PC-3 (cell line): ENCODE measurements around the gene TMOD3. TPM values are rescaled to one million over a fixed set of nuclear protein-coding genes. Genes with fewer than 3 reads are reported as not detected.

ENCODE experiments used
- ATAC-seq: fragments of 200-7000 bp; cut with Tn5 transposase; 2 replicates; pipeline ENCODE4 v1.9.1; 2020; ENCODE audit warnings: mild to moderate bottlenecking, moderate library complexity
- BruUV-seq: library from RNA; stranded (reverse); fragments of 400-500 nt; replicated peaks from 2 replicates; lab custom pipeline; 2021; lab: Mats Ljungman, UMichigan
- CTCF ChIA-PET: fragments of 300-600 bp; sonication (Branson Sonifier 250); formaldehyde crosslinking; loops from one replicate; lab custom pipeline; 2022; ENCODE audit warnings: antibody characterized with exemption; lab: Charles Lee
- POLR2A ChIA-PET: fragments of 300-600 bp; sonication (Branson Sonifier 250); formaldehyde crosslinking; loops from one replicate; lab custom pipeline; 2022; ENCODE audit warnings: antibody characterized with exemption; ENCODE audit not compliant: unreplicated experiment; lab: Charles Lee
- DNase-seq: peaks from one replicate; pipeline ENCODE4 v3.0.0-alpha.2; 2015
- H2AFZ ChIP-seq: fragments of 300-600 bp; sonication (generic); 2 replicates; pipeline ENCODE4 v1.6.0; 2016; ENCODE audit warnings: antibody characterized with exemption, low read length
- H3F3A ChIP-seq: fragments of 300-600 bp; sonication (generic); one replicate; pipeline ENCODE4 v1.6.0; 2017; ENCODE audit warnings: antibody characterized with exemption, low read length, control low read depth, mild to moderate bottlenecking; ENCODE audit not compliant: unreplicated experiment
- H3K27ac ChIP-seq: fragments of 300-600 bp; sonication (generic); 2 replicates; pipeline ENCODE4 v1.5.1; 2016; ENCODE audit warnings: mild to moderate bottlenecking, low read length
- H3K27me3 ChIP-seq: fragments of 300-600 bp; sonication (generic); 2 replicates; pipeline ENCODE4 v1.6.1; 2016; ENCODE audit warnings: low read length, mixed read lengths
- H3K36me3 ChIP-seq: fragments of 300-600 bp; sonication (generic); 2 replicates; pipeline ENCODE4 v1.6.1; 2016; ENCODE audit warnings: low read depth, mixed run types, low read length, mixed read lengths
- H3K4me1 ChIP-seq: fragments of 300-600 bp; sonication (generic); 2 replicates; pipeline ENCODE4 v1.5.1; 2016; ENCODE audit warnings: low read length; ENCODE audit not compliant: insufficient read depth
- H3K4me2 ChIP-seq: fragments of 300-600 bp; sonication (generic); 2 replicates; pipeline ENCODE4 v1.6.0; 2016; ENCODE audit warnings: low read length
- H3K4me3 ChIP-seq: fragments of 300-600 bp; sonication (generic); 2 replicates; pipeline ENCODE4 v1.5.1; 2016; ENCODE audit warnings: mild to moderate bottlenecking, low read length, mixed read lengths
- H3K79me2 ChIP-seq: fragments of 300-600 bp; sonication (generic); 2 replicates; pipeline ENCODE4 v1.6.1; 2017; ENCODE audit warnings: low read length, mixed read lengths
- H3K9ac ChIP-seq: fragments of 300-600 bp; sonication (generic); 2 replicates; pipeline ENCODE4 v1.6.0; 2016; ENCODE audit warnings: mild to moderate bottlenecking, low read length
- H3K9me2 ChIP-seq: fragments of 300-600 bp; sonication (generic); replicated peaks from 2 replicates; pipeline ENCODE4 v1.6.1; 2016; ENCODE audit warnings: mixed run types, low read length, mixed read lengths
- H3K9me3 ChIP-seq: fragments of 300-600 bp; sonication (generic); 2 replicates; pipeline ENCODE4 v1.6.1; 2016; ENCODE audit warnings: low read length, mixed read lengths
- H4K20me1 ChIP-seq: fragments of 300-600 bp; sonication (generic); 2 replicates; pipeline ENCODE4 v1.6.1; 2016; ENCODE audit warnings: low read length, mixed read lengths
- CTCF ChIP-seq: fragments of 300-600 bp; sonication (generic); conservative IDR thresholded peaks from 2 replicates; pipeline ENCODE4 v1.5.1; 2017; ENCODE audit warnings: antibody characterized with exemption, low read depth, mild to moderate bottlenecking, low read length
- EZH2 ChIP-seq: fragments of 300-600 bp; sonication (generic); IDR thresholded peaks from one replicate; pipeline ENCODE4 v1.6.1; 2017; ENCODE audit warnings: antibody characterized with exemption, mild to moderate bottlenecking, low read length; ENCODE audit not compliant: unreplicated experiment
- EZH2phosphoT487 ChIP-seq: fragments of 300-600 bp; sonication (generic); IDR thresholded peaks from 2 replicates; pipeline ENCODE4 v1.6.1; 2018; ENCODE audit warnings: mild to moderate bottlenecking, antibody characterized with exemption, low read length, borderline replicate concordance
- intact Hi-C: fragments of 100-400 bp; cut with micrococcal nuclease; formaldehyde crosslinking; loops from 2 replicates; pipeline ENCODE4 v1.9.0; 2023
- total RNA-seq: library from RNA; depleted of rRNA; stranded (reverse); fragments of >200 nt; gene quantifications from 2 replicates; pipeline ENCODE4 v1.2.3, GENCODE V29; 2014

The TMOD3 gene
- total RNA-seq, 1 experiment from 2014 or later = 43.9 TPM

- Histone ChIP-seq H3K36me3 (peaks cover 10% of the 10 kb centered on the region), H3K4me2 (0 out of 2 replicates have a peak overlapping the region, but pooled peaks have one; percentile 0), H3K9ac (no peak overlapping the region), H3K79me2 (peaks cover 19% of the 10 kb centered on the region), H3K9me3 (no peaks in the 10 kb centered on the region), H3K9me2 (no peaks in the 10 kb centered on the region), H3K27me3 (no peaks in the 10 kb centered on the region), H4K20me1 (no peaks in the 10 kb centered on the region), H2AFZ (no peak overlapping the region), H3K27ac (0 out of 2 replicates have a peak overlapping the region, but pooled peaks have one; percentile 12), H3K4me3 (no peak overlapping the region), H3F3A (no peaks in the 10 kb centered on the region), H3K4me1 (peaks cover 17% of the 10 kb centered on the region)
- DNase-seq = peak; percentile 22
- intact Hi-C loops = no loop called here
- ATAC-seq = peak; percentile 62
- POLR2A ChIA-PET = interaction anchor here (0.5 kb wide), 1 partner anchor 39 kb away, joined by 3 read pairs; no protein-coding TSS in a partner anchor
- no peak for TF ChIP-seq CTCF
- TF ChIP-seq EZH2phosphoT487 = no peak
- no peak for TF ChIP-seq EZH2
- no TSS peak for BruUV-seq
- CTCF ChIA-PET = interaction anchor here (0.6 to 1.0 kb wide), 2 partner anchors 15 to 17 kb away, joined by 3 to 4 read pairs; no protein-coding TSS in a partner anchor
Observed at GRCh38 chr15:51887887-51888592, 58.6 kb downstream of the TMOD3 start.

- H3K9me3 ChIP-seq = no peaks in the 10 kb centered on the region
- H3K27me3 ChIP-seq = no peaks in the 10 kb centered on the region
- ChIA-PET POLR2A (no interaction called here), CTCF (interaction anchor here (0.7 to 1.0 kb wide), 2 partner anchors 16 to 58 kb away, joined by 3 read pairs; no protein-coding TSS in a partner anchor)
- H2AFZ ChIP-seq = no peak overlapping the region
- H3K27ac ChIP-seq = 0 out of 2 replicates have a peak overlapping the region, but pooled peaks have one; percentile 12
- TF ChIP-seq CTCF (peak; percentile 83), EZH2phosphoT487 (no peak)
- H3F3A ChIP-seq = no peaks in the 10 kb centered on the region
- no peak overlapping the region for H3K9ac ChIP-seq
- H3K36me3 ChIP-seq = peaks cover 10% of the 10 kb centered on the region
- BruUV-seq = no TSS peak
- H3K9me2 ChIP-seq = no peaks in the 10 kb centered on the region
- no peaks in the 10 kb centered on the region for H4K20me1 ChIP-seq
- peaks cover 13% of the 10 kb centered on the region for H3K79me2 ChIP-seq
- ATAC-seq (no peak; the same call in 1 of the 2 replicates), DNase-seq (peak; percentile 57)
- 0 out of 2 replicates have a peak overlapping the region, but pooled peaks have one; percentile 0 for H3K4me2 ChIP-seq
- no peak overlapping the region for H3K4me3 ChIP-seq
- intact Hi-C loops = no loop called here
- peaks cover 17% of the 10 kb centered on the region for H3K4me1 ChIP-seq
Observed at GRCh38 chr15:51888593-51889195, 59.2 kb downstream of the TMOD3 start.

GRCh38 chr15:51889486-51889885, 60.0 kb downstream of the TMOD3 start:
- H3K27ac ChIP-seq = no peak overlapping the region
- peaks cover 14% of the 10 kb centered on the region for H3K4me1 ChIP-seq
- DNase-seq (no peak), ATAC-seq (no peak)
- no peaks in the 10 kb centered on the region for H3F3A ChIP-seq
- no TSS peak for BruUV-seq
- H3K9ac ChIP-seq = no peak overlapping the region
- TF ChIP-seq CTCF = no peak
- ChIA-PET POLR2A (no interaction called here), CTCF (no interaction called here)
- H4K20me1 ChIP-seq = no peaks in the 10 kb centered on the region
- intact Hi-C loops = no loop called here
- H3K4me3 ChIP-seq = no peak overlapping the region
- H3K27me3 ChIP-seq = no peaks in the 10 kb centered on the region
- peaks cover 10% of the 10 kb centered on the region for H3K36me3 ChIP-seq
- H3K9me3 ChIP-seq = no peaks in the 10 kb centered on the region
- H3K79me2 ChIP-seq = peaks cover 5% of the 10 kb centered on the region
- H2AFZ ChIP-seq = no peak overlapping the region
- no peaks in the 10 kb centered on the region for H3K9me2 ChIP-seq
- no peak overlapping the region for H3K4me2 ChIP-seq
